ENCODE data around the gene WDR54. TPM values are rescaled to one million over a fixed set of nuclear protein-coding genes. Genes with fewer than 3 reads are reported as not detected.

The WDR54 gene
- total and polyA plus RNA-seq, 11 donors = 1.4 to 6.5 (median 3.0) TPM

DNA sequence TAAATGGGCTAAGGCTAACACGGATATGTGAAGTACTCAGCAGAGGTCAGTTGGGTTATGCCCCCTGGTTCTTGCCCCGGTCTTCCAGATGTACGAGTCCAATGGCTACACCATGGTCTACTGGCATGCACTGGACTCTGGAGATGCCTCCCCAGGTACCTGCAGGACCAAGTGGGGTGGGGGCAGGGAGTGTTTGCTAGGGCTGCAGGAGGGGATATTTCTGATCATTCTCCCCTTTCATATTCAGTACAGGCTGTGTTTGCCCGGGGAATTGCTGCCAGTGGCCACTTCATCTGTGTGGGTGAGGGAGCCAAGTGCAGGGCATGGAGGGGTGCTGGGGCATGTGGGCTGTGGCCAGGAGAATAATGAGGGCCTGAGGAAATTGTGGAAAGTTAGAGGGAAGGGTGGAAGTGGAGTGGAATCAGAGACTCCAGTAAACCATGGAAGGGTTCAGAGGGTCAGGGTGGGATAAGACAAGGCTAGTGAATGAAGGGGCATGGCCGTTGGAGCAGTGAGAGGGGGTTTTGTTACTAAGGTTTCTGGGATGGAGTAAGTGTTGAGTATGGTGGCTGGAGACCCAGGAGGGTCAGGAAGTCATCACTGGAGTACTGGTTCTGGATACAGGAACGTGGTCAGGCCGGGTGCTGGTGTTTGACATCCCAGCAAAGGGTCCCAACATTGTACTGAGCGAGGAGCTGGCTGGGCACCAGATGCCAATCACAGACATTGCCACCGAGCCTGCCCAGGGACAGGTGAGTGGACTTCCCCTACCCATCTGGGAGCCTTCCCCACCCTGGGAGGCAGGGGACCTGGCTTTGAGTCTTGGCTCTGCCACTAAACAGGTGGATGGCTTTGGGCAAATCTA lies 1.9 kb downstream of the WDR54 start:
- H3K9me3 ChIP-seq = no peaks in the 10 kb centered on the region
- DNase-seq = no peak
- peaks cover 0 to 31% (median 12%) of the 10 kb centered on the region in 12 donors for H3K4me1 ChIP-seq
- H3K27me3 ChIP-seq = no peaks in the 10 kb centered on the region
- peaks cover 0 to 38% (median 29%) of the 10 kb centered on the region in 9 donors for H3K36me3 ChIP-seq
- intact Hi-C loops (cut with DNase I) = no loop called here
- H3K27ac ChIP-seq = no peak overlapping the region
- WGBS, 4 donors = 76 to 85% (median 78%) methylated on average over 8 to 9 of the region's 9 CpGs
- TF ChIP-seq, protein P1, sequence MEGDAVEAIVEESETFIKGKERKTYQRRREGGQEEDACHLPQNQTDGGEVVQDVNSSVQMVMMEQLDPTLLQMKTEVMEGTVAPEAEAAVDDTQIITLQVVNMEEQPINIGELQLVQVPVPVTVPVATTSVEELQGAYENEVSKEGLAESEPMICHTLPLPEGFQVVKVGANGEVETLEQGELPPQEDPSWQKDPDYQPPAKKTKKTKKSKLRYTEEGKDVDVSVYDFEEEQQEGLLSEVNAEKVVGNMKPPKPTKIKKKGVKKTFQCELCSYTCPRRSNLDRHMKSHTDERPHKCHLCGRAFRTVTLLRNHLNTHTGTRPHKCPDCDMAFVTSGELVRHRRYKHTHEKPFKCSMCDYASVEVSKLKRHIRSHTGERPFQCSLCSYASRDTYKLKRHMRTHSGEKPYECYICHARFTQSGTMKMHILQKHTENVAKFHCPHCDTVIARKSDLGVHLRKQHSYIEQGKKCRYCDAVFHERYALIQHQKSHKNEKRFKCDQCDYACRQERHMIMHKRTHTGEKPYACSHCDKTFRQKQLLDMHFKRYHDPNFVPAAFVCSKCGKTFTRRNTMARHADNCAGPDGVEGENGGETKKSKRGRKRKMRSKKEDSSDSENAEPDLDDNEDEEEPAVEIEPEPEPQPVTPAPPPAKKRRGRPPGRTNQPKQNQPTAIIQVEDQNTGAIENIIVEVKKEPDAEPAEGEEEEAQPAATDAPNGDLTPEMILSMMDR (IDR thresholded peaks at IDR 0.05) = no peak
- ATAC-seq = no peak
- no peak overlapping the region for H3K4me3 ChIP-seq

DNA sequence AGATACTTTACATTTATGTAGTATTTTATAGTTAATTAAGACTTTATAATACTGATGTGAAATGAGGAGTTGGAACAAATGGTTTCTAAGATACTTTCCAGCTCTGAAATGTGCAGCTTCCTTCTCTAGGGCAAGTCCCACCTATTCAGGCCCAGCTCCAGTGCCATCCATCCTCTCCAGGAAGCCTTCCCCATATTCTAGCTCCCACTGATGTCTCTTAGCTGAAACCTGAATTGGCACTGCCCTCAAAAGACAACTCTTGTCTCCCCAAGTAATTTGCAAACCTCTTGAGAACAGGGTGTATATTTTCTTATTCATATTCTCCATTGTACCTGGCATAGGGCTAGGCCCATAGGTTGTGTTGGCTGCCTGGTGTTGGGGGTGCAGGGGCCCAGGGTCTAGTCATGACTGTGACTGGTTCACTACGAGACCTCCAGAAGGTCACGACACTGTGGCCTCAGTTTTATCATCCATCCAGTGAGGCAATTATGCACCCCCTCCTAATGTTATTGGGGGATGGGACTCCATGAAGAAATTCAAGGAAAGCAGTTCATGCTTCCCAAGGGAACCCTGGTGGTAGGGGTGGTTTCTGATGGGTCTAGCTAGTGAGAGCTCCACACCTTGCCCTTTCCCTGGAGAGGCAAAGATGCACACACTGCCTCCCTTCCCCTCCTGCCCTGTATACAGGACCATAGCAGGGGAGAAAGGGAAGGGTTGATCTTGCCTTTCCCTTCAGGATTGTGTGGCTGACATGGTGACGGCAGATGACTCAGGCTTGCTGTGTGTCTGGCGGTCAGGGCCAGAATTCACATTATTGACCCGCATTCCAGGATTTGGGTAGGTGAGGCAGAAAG lies 2.8 kb downstream of the WDR54 start:
- no peak for TF ChIP-seq POLR2A (IDR thresholded peaks at IDR 0.05)
- TF ChIP-seq, protein P1 (IDR thresholded peaks at IDR 0.05) = no peak
- ATAC-seq (no peak), DNase-seq (no peak)
- Histone ChIP-seq H3K27me3 (no peaks in the 10 kb centered on the region), H3K4me3 (no peak overlapping the region), H3K27ac (no peak overlapping the region), H3K9me3 (no peaks in the 10 kb centered on the region), H3K4me1 (peaks cover 0 to 22% (median 8%) of the 10 kb centered on the region in 12 donors), H3K36me3 (peaks cover 0 to 47% (median 38%) of the 10 kb centered on the region in 9 donors)
- intact Hi-C loops (cut with DNase I) = no loop called here
- WGBS, 4 donors = 78 to 83% (median 80%) methylated on average over 5 of the region's 5 CpGs

DNA sequence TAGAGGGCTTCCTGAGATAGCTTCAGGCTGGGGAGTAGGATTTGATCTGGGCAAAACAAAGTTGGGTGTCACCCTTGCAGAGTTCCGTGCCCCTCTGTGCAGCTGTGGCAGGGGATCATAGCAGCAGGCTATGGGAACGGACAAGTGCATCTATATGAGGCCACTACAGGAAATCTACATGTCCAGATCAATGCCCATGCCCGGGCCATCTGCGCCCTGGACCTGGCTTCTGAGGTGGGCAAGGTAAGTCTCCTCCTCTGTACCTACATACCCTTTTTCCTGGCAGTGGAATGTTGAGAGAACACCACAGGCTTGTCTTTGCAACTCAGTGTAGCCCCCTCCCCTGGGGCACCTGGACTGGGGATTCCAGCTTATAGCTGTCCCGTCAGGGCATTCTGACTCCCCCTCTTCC lies 3.5 kb downstream of the WDR54 start:
- H3K36me3 ChIP-seq = peaks cover 0 to 53% (median 44%) of the 10 kb centered on the region in 9 donors
- ATAC-seq (no peak), DNase-seq (no peak)
- 78 to 86% (median 82%) methylated on average over 5 of the region's 5 CpGs for WGBS, 4 donors
- TF ChIP-seq POLR2A (IDR thresholded peaks at IDR 0.05) = no peak
- TF ChIP-seq, protein P1 (IDR thresholded peaks at IDR 0.05) = no peak
- no peaks in the 10 kb centered on the region for H3K9me3 ChIP-seq
- no peak overlapping the region for H3K4me3 ChIP-seq
- intact Hi-C loops (cut with DNase I) = no loop called here
- no peak overlapping the region for H3K27ac ChIP-seq
- H3K27me3 ChIP-seq = no peaks in the 10 kb centered on the region
- peaks cover 0 to 19% (median 8%) of the 10 kb centered on the region in 12 donors for H3K4me1 ChIP-seq

DNA sequence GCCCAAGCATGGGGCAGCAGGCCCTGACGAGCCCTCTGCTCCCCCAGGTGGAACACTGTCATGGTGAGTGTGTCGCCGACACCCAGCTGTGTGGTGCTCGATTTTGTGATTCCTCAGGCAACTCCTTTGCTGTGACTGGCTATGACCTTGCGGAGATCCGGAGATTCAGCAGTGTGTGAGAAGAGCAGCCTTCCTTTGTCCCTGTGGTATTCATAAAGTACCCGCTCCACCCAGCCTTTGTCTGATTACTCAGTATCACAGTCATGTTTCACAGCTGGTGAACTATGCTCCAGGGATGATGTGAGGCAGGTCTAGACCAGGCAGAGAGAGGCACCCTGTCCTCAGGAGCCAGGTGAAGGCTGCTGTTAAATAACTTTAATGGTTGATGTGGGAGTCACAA lies 4.0 kb downstream of the WDR54 start:
- no peaks in the 10 kb centered on the region for H3K27me3 ChIP-seq
- no peak overlapping the region for H3K4me3 ChIP-seq
- H3K36me3 ChIP-seq = peaks cover 0 to 59% (median 48%) of the 10 kb centered on the region in 9 donors
- peaks cover 0 to 17% (median 8%) of the 10 kb centered on the region in 12 donors for H3K4me1 ChIP-seq
- no peaks in the 10 kb centered on the region for H3K9me3 ChIP-seq
- ATAC-seq (no peak), DNase-seq (no peak)
- TF ChIP-seq, protein P1 (IDR thresholded peaks at IDR 0.05) = no peak
- TF ChIP-seq POLR2A (IDR thresholded peaks at IDR 0.05) = no peak
- intact Hi-C loops (cut with DNase I) = no loop called here
- WGBS, 4 donors = 81 to 83% (median 82%) methylated on average over 7 of the region's 7 CpGs
- no peak overlapping the region for H3K27ac ChIP-seq

Measured in heart left ventricle (tissue), 16 donors.